PFSK-1 (cell line): ENCODE measurements around the gene CLCN7.

Experiments used
- FOXP2 ChIP-seq: optimal IDR thresholded peaks from 2 replicates; pipeline ENCODE3; 2011; ENCODE audit warnings: borderline replicate concordance, control low read depth, inconsistent platforms; ENCODE audit not compliant: insufficient read depth; ENCODE audit errors: extremely low read length, extremely low read depth
- POLR2AphosphoS5 ChIP-seq: IDR thresholded peaks from 2 replicates; pipeline ENCODE4 v1.6.1; 2012; ENCODE audit warnings: low read depth, mild to moderate bottlenecking, control low read depth, low read length, moderate library complexity
- REST ChIP-seq, 2 experiments: IDR thresholded peaks; 2 replicates each; pipeline versions ENCODE4 v1.6.1 to v1.8.0; 2011 to 2012; ENCODE audit warnings: low read depth in 2 of 2, low read length in 2 of 2, control low read depth in 1 of 2, inconsistent platforms in 1 of 2, mild to moderate bottlenecking in 1 of 2, moderate library complexity in 1 of 2; ENCODE audit not compliant: insufficient read depth in 1 of 2
- SIN3A ChIP-seq: IDR thresholded peaks from 2 replicates; pipeline ENCODE4 v1.6.1; 2012; ENCODE audit warnings: mild to moderate bottlenecking, low read length, moderate library complexity, borderline replicate concordance; ENCODE audit not compliant: insufficient read depth
- TAF1 ChIP-seq: IDR thresholded peaks from 2 replicates; pipeline ENCODE4 v1.6.1; 2012; ENCODE audit warnings: low read length, control low read depth, borderline replicate concordance; ENCODE audit not compliant: insufficient read depth

The CLCN7 gene

GRCh38 chr16:1444730-1445517 is 29.9 kb downstream of the CLCN7 start:
- TF ChIP-seq POLR2AphosphoS5, result no peak
- no peak for TF ChIP-seq TAF1

GRCh38 chr16:1443980-1444729 is 30.7 kb downstream of the CLCN7 start, which contains the start of gene CCDC154:
CCDC154 (minus strand) TSS chr16:1444556; CDS start chr16:1444322, 234 bp downstream.
- no peak for TF ChIP-seq REST (IDR thresholded peaks at IDR 0.05; ENCODE audit: insufficient read depth in 1 of 2, low read depth in 2 of 2, low read length in 2 of 2)
- no peak for TF ChIP-seq FOXP2

GRCh38 chr16:1443403-1443973 is 31.3 kb downstream of the CLCN7 start:
- TF ChIP-seq SIN3A (no peak), TAF1 (no peak), REST (IDR thresholded peaks at IDR 0.05; ENCODE audit: insufficient read depth in 1 of 2, low read depth in 2 of 2, low read length in 2 of 2) (no peak), FOXP2 (no peak), POLR2AphosphoS5 (no peak)

- TF ChIP-seq TAF1 (no peak), FOXP2 (no peak), SIN3A (no peak), REST (IDR thresholded peaks at IDR 0.05; ENCODE audit: insufficient read depth in 1 of 2, low read depth in 2 of 2, low read length in 2 of 2) (no peak), POLR2AphosphoS5 (no peak)
Observed at GRCh38 chr16:1442697-1443096, 32.1 kb downstream of the CLCN7 start.

- TF ChIP-seq TAF1, result no peak
- no peak for TF ChIP-seq FOXP2
- TF ChIP-seq POLR2AphosphoS5, result no peak
- TF ChIP-seq REST (IDR thresholded peaks at IDR 0.05; ENCODE audit: insufficient read depth in 1 of 2, low read depth in 2 of 2, low read length in 2 of 2), result no peak
- no peak for TF ChIP-seq SIN3A
Observed at GRCh38 chr16:1441391-1441829, 33.4 kb downstream of the CLCN7 start.
